Stimulated activated CD4-positive, alpha-beta T cell treated with anti-CD3 and anti-CD28 coated beads, Interleukin-4, amount 100 ng/mL, for 48 hours (primary cell): ENCODE results near the gene ABCB1.
"Not testable (repeated sequence)": the region's sequence is repeated elsewhere in the genome, so short reads cannot be mapped to it uniquely, and the experiment has no call there.

Experiments
- DNase-seq, 2 donors: peaks; one replicate each; pipeline ENCODE4 v3.0.0-alpha.2; 2020; ENCODE audit warnings: low read depth in 2 of 2

Gene ABCB1

DNA sequence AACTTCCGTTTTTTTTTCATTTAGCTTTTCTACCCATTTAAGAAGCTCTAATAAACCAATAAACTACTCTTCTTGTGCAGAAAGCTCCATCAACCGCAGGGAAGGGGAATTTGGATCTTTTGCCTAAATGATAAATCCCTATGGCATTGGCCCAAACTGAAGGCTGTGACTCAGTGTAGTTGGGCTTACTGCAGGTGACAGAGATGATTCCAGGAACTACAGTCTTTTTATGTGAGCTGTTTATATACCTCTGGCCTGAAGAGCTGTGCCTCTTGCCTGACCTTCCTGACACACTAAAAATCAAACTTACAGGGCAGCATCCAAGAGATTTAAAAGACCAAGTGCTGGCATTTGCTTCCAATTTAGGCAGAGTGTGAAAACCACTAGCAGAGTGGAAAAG, 25.2 kb downstream of the ABCB1 start:
- no peak for DNase-seq

DNA sequence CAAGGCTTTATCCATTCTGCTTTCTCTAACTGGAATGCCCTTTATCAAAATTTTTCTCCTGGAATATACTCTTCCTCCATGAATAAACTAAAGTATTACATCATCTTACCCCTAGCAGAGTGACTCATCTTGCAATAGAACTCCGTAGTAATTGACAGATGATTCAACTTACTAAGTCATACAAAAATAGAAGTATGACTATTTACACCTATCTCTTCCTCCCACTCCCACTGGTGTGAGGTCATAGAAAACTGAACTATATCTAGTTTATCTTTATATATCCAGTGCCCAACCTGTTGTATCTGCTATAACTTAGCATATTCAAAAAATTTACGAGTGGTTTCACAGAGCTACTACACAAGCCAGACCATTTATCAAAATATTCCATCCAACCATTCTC, 26.1 kb downstream of the ABCB1 start:
- no peak for DNase-seq

DNA sequence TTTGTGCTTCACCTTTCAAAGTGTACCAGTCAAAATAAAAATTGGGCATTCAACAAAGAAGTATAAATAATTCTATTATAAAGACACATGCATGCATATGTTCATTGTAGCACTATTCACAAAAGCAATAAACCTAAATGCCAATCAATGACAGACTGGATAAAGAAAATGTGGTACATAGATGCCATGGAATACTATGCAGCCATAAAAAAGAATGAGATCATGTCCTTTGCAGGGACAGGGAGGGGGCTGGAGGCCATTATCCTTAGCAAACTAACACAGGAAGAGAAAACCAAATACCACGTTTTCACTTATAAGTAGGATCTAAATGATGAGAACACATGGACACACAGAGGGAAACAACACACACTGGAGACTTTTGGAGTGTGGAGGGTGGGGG, 28.2 kb downstream of the ABCB1 start:
- not testable (repeated sequence) for DNase-seq

DNA sequence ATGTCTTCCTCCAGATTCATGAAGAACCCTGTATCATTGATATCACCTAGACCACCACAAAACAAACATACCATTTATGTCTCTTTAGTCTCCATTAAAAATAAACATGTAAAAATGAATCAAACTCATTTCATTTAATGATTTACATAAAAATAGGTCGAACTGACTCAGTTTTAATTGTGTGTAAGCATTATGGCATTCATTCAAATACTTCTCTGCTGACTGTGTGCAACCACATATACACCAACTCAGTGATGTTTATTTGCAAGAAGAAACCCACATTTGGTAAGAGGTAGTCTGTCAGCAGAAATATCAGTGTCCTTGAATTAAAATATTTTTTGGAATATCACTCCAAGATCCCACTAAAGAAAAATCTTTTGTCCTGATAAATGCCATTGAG, 30.5 kb downstream of the ABCB1 start:
- no peak for DNase-seq

DNA sequence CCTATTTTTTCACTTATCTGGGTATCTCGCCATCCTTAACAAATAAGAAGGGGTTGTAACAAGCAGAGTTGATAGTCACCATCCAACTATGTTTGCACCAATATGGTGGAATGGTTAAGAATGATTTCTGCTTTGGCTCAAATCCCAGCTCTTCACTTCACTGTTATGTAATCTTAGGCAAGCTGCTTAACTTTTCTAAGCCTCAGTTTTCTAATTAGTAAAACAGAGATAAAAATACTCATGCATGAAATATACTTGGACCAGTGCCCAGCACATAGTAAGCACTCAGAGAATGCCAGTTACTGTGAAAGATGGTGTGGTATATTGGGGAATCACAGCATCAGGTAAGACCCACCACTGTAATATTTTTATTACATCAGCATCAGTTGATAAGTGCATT, 33.6 kb downstream of the ABCB1 start:
- no peak for DNase-seq

DNA sequence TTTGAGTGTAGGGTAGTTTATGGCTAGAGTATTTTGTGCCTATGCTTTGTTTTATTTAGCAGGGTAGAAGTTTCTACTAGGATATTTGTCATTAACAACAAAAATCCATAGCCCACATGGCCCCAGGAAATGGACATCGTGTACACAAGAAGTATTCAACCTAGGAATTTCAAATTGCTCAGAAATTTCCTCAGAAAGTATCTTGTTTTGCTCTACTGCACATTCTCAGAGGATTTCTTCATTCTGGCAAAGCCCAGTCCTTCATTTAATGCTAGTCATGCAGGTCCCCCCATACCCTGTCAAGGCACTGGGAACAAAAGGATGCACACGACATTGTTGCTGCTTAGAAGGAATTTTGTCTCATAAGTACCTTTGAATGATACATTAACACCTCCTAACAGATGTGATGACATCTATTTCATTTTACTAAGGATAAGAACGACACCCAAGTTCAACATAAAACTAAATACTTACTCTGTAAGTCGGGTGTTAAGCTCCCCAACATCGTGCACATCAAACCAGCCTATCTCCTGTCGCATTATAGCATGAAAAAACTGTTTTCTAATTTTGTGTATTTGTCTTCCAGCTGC, 34.3 kb downstream of the ABCB1 start:
- no peak for DNase-seq

DNA sequence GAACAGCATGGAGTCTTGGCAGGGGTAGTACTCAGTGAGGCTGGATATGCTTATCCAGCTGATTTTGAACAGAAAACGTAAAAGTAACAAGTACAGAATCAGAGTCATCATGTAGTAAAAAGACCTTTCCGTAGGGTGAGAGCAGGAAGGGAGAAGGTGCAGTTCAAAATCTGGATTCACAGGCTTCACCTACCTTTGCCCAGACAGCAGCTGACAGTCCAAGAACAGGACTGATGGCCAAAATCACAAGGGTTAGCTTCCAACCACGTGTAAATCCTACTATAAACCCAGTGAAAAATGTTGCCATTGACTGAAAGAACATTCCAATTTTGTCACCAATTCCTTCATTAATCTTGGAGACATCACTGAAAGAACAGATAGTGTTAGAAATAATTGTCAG, 34.8 kb downstream of the ABCB1 start:
- DNase-seq: no peak

DNA sequence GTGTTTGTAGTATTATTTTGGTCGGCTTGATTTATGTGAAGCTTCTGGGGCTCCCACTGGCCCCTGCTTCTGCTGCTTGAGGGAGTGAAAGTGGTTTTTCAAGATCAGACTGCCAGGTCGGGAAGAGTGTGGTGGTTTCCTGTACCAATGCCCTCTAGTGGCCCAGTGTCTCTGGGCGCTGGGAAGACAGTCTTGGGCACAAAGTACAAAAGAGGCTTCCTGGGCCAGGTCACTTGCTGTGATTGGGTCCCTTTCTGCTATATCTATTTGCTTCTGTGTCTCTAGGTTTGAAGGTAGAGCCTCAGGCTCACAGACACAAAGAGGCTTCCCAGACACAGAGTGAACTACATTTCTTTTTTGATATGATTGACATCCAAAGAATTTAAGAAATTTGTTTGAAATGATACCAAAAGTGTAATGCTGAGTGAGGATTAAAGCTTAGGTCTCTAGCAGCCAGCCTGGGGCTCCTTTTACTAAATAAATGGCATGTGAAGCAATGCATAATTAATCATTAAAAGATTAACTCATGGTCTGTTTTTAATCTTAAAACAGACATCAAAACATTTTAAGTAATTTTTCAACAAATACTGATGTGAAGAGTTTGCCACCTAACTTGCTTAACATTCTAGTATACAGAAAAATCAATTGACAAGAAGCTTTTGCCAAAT, 36.3 kb downstream of the ABCB1 start:
- no peak for DNase-seq

DNA sequence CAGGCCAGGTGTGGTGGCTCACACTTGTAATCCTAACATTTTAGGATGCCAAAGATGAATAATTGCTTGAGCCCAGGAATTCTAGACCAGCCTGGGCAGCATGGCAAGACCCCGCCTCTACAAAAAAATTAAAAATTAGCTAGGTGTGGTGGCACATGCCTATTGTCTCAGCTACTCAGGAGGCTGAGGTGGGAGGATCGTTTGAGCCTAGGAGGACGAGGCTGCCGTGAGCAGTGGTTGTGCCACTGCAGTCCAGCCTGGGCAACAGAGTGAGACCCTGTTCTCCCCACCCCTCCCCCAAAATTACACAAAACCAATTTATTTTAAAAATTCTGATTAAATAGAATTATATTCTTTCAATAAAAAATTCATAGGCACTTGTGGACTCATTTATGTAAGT, 39.0 kb downstream of the ABCB1 start:
- no peak for DNase-seq

DNA sequence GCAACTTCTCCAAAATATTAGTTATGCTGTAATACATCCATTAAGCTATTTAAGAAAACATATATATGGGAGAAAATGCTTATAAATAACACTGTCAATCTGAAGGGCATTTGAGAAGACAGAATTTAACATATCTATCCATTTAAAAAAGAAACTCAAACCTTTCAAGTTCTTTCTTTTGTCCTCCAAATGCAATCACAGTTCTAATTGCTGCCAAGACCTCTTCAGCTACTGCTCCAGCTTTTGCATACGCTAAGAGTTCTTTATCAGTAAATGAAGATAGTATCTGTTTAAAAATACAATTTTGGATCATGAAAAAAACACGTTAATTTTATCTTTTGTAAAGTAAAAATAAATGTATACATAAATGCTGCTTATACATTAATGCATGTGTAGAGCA, 39.6 kb downstream of the ABCB1 start:
- DNase-seq: no peak

DNA sequence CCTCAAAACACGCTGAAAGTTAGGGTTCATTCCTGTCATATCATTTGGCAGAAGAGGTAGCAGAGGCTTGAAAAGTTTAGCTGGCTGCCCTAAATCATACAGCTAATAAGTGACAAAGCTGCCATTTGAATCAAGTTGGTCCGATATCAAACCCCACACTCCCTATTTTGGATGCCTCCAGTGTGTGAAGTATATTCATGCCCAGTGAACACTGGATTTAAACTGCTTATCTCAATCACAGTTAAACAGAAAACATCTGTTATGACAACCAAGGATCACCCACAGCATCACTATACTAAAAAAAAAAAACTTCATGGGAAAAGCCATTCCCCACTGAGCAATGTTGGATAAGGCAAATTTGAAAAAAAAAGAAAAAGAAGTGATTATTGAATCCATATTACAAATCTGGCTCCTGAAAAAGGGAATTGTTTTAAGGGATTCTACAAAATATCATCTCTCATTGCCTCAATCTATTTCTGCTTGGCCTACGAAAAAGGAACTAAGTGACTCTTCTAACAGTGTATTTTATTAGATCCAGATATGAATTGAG, 48.3 kb downstream of the ABCB1 start:
- no peak for DNase-seq

DNA sequence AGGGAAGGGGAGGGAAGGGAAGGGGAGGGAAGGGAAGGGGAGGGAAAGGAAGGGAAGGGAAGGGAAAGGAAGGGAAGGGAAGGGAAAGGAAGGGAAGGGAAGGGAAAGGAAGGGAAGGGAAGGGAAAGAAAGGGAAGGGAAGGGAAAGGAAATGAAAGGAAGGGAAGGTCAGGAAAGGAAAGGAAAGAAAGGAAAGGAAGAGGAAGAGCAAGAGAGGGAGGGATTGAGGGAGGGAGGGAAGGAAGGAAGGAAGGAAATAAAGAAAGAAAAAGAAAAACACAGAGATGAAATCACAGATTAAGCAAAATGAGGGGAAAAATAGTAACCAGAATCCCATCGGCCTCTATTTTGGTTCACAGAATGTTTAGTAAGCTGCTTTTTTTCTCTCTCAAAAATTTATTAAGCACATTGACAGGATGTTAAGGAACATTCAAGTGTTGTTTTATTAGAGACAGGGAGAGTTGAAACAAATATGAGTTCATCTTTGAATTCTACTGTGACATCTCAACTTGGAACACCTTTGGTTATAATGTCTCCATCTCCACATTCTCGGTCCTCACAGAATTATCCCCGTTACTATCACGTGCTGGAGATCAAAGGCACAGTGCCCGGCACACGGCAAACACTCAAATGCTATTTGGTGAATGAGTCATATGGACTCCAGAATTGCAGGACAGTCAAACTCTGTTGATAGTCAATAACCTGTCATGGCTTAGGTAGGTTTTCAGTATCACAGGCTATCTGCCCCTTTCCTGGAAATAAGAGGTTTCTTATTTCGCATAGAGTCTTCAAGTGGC, 52.4 kb downstream of the ABCB1 start:
- no peak for DNase-seq

DNA sequence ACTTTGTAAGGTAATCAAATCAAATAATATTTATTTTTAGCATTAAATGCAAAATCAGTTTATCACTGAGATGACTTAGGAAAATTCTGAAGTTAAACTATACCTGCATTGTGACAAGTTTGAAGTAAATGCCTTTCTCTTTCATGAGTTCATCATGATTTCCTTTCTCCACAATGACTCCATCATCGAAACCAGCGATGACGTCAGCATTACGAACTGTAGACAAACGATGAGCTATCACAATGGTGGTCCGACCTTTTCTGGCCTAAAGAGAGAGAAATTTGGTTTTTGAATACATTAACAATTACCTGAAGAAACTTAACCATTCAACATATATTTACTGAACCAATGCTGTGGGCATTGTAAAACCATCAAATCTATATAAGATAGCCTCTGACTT, 54.9 kb downstream of the ABCB1 start:
- DNase-seq: no peak

DNA sequence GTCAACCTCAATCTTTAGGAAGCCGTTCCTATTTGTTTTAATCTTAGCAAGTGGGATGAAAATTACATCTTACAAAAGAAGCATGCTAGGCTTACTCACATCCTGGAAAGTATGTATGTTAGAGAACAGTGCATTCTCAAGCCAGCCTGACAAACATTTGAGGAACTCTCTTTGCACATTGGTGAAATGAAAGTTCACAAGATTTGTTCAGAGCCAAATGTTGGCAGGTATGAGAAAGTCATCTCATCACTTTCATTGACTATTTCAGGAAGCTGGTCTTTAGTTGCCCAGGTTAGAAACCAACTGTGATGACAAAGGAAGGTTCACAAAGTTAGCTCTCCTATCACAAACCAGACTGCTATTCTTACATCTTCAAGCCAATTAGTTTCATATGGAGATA, 57.1 kb downstream of the ABCB1 start:
- DNase-seq: no peak

DNA sequence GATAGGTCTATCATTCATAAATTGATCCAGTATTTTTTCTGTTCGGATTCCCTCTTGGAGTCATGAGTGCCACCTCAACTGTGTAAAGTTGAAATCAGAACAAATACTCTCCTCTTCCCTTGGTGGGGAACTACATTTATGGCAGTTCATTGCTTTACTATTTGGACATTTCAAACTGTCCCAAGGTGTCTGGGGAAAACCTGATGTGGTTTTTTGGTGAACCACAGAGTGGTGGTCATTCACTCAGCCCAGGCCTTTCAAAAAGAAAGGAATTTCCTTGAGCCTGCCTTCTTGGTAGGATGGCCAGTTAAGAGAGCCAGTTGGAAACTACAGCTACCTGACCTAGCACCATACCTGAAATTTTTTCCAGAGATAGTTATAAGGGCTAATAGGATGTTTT, 59.0 kb downstream of the ABCB1 start:
- no peak for DNase-seq

DNA sequence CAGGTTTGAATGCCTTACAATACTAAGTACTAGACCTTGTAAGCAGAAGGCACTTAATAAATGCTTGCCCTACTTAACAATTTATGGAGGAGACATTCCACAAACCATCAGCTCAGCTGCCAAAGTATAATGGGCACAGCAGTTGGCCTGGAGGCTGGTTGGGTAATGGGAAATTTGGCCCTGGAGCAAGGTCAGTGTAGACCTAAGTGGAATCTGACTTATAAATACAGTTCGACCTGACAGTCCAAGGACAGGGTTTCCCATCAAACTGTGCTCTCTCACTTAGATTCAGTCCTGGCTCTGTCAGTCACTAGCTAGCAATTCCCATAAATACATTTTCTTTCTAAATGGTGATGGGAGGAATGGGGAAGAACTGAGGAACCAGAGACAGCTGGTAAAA, 62.6 kb downstream of the ABCB1 start:
- DNase-seq: no peak

DNA sequence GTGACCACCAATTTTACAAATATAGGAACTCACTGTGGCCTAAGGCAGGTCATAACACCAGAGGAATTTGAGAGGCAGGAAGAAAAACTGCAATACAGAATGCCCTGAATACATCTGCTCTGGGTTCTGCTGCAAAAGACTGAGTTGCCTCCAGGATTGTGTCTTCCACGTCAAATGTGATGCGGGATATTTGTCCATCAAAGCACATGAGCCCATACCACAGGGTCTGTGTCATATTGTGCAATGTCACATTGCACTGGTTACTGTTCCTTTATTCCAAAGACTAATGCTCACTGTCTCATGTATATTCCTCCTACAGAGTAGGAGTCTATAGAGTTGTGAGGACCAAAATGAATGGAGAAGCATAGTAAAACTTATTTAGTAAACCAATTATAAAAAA, 66.6 kb downstream of the ABCB1 start:
- no peak for DNase-seq

DNA sequence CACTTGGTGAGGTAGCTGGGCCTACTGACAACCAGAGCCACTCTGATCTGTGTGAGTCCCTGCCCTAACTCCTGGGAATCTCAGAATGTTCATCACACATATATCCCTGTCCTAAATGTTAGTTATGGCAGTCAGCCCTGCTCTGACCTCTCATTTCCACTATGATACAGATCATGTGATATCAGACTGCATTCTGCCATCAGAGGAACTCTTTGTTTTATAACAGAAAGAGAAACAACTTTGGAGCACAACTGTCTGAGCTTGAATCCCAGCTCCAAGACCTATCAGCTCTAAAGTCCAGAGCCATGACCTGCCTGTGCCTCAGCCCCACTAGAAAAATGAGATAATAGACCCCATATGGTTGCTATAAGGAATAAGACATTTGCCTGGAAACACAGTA, 70.6 kb downstream of the ABCB1 start:
- no peak for DNase-seq

DNA sequence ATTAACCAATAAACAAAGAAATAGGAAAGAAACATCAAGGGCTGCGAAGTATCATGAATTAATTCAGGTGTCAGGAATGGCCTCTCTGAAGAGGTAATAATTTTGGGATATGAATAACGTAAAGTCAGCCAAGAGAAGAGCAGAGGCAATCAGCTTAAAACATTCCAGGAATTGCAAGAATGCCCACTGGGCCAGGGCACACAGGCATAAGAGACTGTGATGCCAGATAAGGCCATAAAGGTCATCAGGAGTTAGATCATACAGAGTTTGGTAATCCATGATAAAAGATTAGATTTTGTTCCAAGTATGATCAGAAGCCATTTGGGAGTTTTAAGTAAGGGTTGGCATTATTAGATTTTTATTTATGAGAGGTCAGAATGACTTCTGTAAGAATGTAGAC, 72.0 kb downstream of the ABCB1 start:
- DNase-seq: no peak

DNA sequence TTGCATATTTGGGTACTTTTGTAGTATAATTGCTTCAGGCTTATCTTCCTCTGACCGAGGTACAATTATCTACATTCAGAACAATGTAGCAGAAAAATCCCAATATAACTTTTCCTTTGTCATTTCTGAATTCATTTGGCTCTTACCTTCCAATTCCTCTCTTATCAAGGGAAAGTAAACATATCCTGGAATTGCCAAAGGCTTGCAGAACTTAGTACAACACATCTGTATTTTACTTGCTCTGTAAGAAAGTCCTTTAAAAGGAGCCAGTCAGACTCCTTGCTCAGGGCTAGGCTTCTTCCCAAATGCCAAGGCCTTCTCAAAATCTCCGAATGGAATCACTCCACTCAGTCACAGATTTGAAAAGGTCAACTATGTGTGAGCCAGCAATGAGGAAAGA, 81.9 kb downstream of the ABCB1 start:
- DNase-seq: no peak

DNA sequence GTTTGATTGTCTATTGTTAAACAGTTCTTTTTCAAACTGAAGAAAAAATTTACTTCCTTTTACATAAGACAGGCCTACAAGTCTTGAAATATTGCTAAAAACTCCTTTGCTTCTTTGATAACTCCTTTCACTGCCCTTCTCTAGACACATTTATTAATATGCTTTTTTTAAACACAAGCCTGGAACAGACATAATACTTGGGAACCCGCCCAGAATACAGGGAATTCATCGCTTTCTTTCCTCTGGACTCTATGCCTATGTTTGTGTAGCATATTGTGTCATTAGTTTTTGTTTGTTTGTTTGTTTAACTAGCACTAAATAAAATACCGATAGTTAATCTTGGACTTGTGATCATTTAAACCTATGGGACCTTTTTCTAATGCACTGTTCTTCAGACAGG, 82.8 kb downstream of the ABCB1 start:
- no peak for DNase-seq

DNA sequence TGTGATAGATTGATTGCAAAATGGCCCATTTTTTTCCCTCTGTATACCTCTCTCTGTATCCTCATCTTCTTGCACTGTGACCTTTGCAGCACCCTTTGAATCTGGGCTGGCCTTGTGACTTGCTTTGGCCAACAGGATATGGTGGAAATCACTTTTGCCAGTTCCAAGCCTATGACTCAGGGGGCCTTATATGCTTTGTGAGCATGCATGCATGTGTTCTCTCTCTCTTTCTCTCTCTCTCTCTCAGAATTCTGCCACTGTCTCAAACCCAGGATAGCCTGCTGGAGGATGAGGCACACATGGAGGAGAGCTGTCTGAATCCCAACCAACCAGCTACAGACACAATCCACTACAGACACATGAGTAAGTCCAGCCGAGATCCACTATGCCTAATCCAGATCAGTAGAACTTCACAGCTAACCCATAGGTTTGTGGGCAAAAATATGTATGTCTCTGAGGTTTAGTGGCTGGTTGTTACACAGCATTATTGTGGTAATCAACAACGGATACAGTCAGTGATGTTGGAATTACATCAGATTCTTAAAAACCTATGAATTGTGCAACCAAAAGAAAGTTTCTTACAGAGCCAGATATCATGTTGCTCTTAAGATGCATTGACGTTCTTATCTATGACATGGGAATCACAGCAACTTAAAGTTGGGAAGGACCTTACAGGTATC, 83.4 kb downstream of the ABCB1 start:
- DNase-seq: no peak
